Measurements from ENCODE around the gene RCL1.

GRCh38 chr9:4826417-4827166 lies 33.8 kb downstream of the RCL1 start:
- TF ChIP-seq EP300 (IDR thresholded peaks at IDR 0.05; ENCODE audit: low read depth in 2 of 2, low read length in 2 of 2) = no peak
- no peak for TF ChIP-seq EP300 (CRISPR knock-in tag; IDR thresholded peaks at IDR 0.05; ENCODE audit: borderline replicate concordance)
- TF ChIP-seq HNRNPLL (IDR thresholded peaks at IDR 0.05; ENCODE audit: low read depth, low read length, poor library complexity, severe bottlenecking) = no peak
- TF ChIP-seq GABPB1 (CRISPR knock-in tag; IDR thresholded peaks at IDR 0.05) = no peak
- TF ChIP-seq CHD4 (IDR thresholded peaks at IDR 0.05; ENCODE audit: borderline replicate concordance, low read length) = no peak
- TF ChIP-seq NFIC (IDR thresholded peaks at IDR 0.05; ENCODE audit: low read length) = no peak
- no peak for TF ChIP-seq ZNF790 (CRISPR knock-in tag; IDR thresholded peaks at IDR 0.05; ENCODE audit: borderline replicate concordance)
- no peak for TF ChIP-seq CREB1 (IDR thresholded peaks at IDR 0.05)
- no peak for TF ChIP-seq CREB1 (CRISPR knock-in tag; IDR thresholded peaks at IDR 0.05)
- no peak for TF ChIP-seq CBX1 (IDR thresholded peaks at IDR 0.05; ENCODE audit: low read depth)
- TF ChIP-seq ZNF234 (CRISPR knock-in tag; conservative IDR thresholded peaks at IDR 0.05) = no peak
- TF ChIP-seq FOXK1 (CRISPR knock-in tag; IDR thresholded peaks at IDR 0.05; ENCODE audit: borderline replicate concordance, low read depth) = no peak

All from HepG2 (cell line).